SIG-M5 treated with dmso at 0.1 percent for 504 hours (cell line): Measurements from ENCODE around the gene AXIN1.

Experiments used
- DNase-seq: peaks from one replicate; lab custom pipeline; 2025; ENCODE audit not compliant: unreplicated experiment; lab: John Stamatoyannopoulos, UW

The AXIN1 gene

DNA sequence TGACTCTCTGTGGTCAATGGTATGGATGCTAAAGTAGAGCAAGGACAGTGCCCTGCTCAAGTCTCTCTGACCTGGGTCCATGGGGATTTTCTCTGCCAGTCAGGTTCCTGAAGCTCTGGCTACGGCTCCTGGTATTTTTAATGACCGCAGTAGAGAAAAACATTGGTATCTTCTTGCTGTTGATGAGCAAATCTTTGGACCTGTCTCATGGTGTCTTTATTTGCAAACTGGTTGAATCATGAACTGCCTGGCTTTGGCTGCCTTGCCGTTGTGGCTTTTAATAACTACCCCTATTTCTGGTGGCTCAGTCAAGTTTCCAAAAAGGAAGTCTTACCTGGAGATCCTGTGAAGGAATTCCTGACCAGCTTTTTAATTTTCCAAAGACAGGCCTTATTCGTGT, 109.2 kb downstream of the AXIN1 start:
- DNase-seq = no peak

DNA sequence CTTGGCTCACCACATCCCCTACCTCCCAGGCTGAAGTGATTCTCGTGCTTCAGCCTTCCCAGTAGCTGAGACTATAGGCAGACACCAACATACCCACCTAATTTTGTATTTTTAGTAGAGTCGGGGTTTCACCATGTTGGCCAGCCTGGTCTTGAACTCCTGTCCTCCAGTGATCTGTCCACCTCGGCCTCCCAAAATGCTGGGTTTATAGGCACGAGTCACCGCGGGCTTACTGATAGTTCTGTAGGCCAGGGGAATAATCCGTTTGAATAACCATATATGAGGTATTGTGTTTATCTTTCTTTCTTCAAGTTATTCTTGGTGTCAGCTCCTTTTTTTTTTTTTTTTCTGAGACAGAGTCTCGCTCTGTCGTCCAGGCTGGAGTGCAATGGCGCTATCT, 110.2 kb downstream of the AXIN1 start:
- DNase-seq = no peak

DNA sequence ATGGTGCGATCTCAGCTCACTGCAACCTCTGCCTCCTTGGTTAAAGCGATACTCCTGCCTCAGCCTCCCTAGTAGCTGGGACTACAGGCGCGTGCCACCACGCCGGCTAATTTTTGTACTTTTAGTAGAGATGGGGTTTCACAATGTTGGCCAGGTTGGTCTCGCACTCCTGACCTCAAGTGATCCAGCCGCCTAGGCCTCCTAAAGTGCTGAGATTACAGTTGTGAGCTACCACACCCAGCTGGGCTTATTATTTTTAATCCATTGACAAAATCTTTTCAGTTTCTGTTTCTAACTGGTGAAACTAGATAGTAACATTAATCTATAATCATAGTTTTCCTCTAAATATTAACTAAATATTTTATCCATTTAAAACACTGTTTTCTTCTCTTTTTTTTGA, 112.0 kb downstream of the AXIN1 start:
- no peak for DNase-seq

DNA sequence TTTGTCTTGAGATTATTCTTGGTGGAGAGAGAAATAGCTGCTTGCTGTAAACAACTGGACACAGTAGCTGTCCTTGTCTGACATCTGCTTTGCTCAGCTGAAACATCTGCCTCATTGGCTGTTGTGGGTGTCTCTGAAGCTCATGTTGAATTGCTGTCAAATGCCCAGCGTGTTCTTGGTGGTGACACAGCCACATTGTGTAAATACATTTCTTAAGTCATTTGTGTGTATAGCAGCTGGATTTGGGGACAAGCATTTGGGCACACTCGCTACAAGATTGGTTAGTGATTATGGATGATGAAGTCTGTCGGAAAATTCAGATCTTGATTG, 112.6 kb downstream of the AXIN1 start:
- no peak for DNase-seq
